ENCODE results near the gene EPHA2.
"Not testable (repeated sequence)": the region's sequence is repeated elsewhere in the genome, so short reads cannot be mapped to it uniquely, and the experiment has no call there.

EPHA2 gene

GRCh38 chr1:16155537-16156410 lies at the start of gene EPHA2:
TSS of gene EPHA2 (minus strand) at chr1:16156069. CDS start at chr1:16155932, 137 bp downstream.
- DNase-seq (ENCODE audit: low read depth): no peak

- DNase-seq (ENCODE audit: low read depth): no peak
Observed at GRCh38 chr1:16205334-16205671, 49.4 kb upstream of the EPHA2 start.

DNA sequence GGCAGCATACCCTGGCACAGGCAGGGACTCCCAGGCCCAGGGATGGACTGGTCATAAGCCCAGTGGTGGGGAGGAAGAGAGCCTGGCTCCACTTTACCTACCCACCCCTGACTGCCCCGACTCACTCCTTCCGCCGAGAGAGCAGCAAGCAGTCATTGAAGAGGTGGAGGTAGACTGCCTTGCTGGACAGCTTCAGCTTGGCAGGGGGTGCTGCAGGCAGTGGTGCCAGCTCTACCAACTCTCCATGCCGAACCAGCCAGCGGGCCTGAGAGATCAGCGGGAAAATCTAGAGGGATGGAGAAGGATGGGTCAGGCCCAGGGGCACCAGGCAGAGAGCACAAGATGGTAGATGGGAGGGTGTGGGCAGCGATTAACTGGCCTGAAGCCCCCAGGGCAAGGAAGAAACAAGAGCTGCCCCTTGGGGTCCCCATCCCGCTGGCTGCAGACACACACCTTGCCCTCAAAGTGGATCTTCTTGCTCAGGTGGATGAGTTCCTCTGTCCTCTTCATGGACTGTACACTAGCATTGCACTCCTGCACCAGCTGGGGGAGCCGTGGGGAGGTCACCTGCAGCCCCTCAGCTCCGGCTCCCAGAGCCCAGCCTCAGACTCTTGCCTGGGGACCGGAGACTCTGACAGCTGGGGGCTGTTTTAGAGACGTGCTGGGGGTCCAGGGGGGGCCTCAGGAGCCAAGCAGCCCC lies 48.9 kb upstream of the EPHA2 start:
- DNase-seq (ENCODE audit: low read depth): no peak

GRCh38 chr1:16204216-16204615 lies 48.3 kb upstream of the EPHA2 start:
- no peak for DNase-seq (ENCODE audit: low read depth)

DNA sequence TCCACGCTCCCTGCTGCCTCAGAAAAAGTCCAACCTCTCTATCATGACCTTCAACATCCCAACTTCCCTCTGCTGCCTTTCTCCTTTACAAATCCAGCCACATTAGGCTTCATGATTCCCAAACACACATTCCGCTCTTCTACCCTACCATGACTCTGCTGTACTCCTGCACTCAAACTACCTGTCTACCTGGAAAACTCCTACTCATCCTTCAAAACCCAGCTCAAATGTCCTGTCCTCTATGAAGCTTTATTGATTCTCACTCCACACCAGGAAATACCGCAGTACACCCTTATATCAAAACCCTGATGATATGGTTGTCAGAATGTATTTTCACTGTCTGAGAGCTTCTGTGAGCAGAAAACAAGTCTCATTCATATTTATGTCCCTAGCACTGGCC lies 47.7 kb upstream of the EPHA2 start:
- DNase-seq (ENCODE audit: low read depth): no peak

DNA sequence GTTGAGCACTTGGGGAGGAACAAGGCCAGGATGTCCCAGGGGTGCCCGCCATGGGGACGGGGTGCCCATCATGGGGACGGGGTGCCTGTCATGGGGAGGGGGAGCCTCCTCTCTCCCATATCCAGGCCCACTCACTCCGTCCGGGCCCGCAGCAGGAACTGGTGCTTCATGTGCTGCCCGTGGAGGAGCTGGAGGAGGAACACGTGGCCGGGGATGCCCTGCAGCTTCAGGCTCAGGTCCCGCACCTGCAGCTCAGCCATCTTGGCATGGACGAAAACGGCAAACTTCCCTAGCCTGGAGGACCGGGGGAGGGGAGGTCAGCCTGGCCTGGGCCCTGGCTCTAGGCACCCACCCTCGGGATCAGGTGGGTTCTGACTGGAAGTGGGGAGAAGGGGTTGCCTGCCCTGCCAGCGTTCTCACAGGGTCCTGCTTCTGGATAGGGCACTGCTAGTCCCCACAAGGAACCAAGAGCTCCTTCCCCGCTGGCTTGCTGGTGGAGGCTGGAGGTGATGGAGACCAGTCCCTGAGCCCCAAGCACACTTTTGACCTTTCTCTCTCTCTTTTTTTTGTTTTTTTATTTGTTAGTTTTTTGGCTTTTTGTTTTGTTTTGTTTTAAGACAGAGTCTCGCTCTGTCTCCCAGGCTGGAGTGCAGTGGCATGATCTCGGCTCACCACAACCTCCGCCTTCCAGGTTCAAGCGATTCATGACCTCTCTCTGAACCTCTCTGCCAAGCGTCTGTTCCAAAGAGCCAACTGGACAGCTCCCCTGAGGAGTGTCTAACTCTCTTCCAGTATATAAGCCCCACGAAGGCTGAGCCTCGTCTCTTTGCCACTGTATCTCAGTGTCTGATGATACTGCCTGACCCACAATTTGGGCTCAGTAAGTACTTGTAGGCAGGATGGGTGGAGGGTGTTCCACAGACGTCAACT lies 46.7 kb upstream of the EPHA2 start:
- no peak for DNase-seq (ENCODE audit: low read depth)

GRCh38 chr1:16199700-16200099 lies 43.8 kb upstream of the EPHA2 start:
- DNase-seq (ENCODE audit: low read depth): no peak

DNA sequence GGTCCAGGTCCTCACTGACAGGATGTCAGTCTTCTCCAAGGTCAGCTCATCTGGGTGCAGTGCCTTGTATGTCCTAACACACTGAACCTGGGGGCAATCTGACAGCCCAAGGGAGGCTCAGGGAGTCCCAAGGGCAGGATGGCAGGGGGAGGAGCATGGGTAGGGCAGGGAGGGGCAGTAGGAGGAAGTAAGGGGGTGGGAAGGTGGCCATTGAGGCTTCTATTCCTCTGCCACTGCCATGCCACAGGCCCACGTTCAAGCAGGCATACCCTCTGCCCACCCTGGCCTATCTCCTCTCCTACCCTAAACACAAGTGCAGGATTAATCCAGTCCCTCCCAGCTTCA lies 43.3 kb upstream of the EPHA2 start:
- no peak for DNase-seq (ENCODE audit: low read depth)

DNA sequence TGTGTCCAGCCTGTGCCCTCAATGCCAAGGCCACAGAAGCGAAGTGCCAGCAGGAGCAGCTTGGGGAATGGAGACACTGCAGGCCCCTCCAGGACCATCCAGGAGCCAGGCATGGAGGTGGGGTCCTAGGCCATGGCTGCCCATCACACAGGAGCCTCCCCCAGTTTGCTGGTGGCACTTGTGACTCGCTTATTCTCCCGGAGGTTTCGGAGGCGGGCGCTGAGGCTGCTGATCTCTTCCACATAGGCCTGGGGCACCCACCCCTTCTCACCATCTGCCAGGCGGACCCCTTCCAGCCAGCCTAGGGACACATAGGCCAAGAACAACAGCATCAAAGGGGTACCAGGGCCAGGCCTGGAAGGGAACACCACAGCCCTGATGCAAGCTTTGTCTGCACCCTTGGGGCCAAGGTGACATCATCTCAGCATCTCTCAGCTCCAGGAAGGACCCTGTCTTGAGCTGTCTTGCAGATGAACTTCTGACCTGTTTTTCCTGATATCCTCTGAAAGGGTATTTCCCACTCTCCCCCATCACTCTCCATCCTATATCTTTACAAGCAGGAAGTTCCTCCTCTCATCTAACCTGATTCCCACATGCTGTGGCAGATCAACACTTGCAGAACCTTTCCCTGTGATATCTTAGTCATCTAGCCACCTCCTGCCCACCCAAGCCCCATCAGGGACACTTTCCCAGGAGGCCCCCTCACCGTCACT lies 42.7 kb upstream of the EPHA2 start:
- no peak for DNase-seq (ENCODE audit: low read depth)

- DNase-seq (ENCODE audit: low read depth): no peak
Observed at GRCh38 chr1:16196874-16197273, 41.0 kb upstream of the EPHA2 start.

- not testable (repeated sequence) for DNase-seq (ENCODE audit: low read depth)
Observed at GRCh38 chr1:16196139-16196538, 40.3 kb upstream of the EPHA2 start.

DNA sequence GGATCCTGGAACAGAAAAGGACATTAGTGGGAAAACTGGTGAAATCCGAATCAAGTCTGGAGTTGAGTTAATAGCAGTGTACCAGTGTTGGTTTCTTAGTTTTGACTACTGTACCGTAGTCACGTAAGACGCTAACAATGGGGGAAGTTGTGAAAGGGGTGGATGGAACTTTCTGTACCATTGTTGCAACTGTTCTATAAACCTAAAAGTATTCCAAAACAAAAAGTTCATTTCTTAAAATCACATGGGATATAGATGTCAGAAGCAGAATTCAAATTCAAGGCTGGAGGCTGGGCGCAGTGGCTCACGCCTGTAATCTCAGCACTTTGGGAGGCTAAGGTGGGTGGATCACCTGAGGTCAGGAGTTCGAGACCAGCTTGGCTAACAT lies 39.6 kb upstream of the EPHA2 start:
- DNase-seq (ENCODE audit: low read depth): no peak

GRCh38 chr1:16191916-16192546 lies 36.2 kb upstream of the EPHA2 start:
- DNase-seq (ENCODE audit: low read depth): no peak

DNA sequence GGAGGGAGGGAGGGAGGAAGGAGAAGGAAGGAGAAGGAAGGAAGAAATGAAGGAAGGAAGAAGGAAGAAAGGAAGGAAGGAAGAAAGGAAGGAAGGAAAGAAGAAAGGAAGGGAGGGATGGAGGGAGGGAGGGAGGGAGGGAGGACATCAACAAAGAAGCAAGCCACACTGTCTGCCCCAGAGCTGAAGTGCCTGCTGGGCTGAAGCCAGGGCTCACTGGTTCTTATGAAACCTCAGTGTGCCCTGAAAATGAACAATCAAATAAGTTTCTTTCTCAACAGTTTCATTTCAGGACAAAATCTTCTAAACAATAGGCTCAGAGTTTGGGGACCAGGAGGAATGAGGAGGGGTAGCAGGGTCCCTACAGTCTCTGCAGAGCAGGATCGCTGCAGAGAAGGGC lies 35.4 kb upstream of the EPHA2 start:
- DNase-seq (ENCODE audit: low read depth): no peak

- DNase-seq (ENCODE audit: low read depth): no peak
Observed at GRCh38 chr1:16189921-16190621, 34.2 kb upstream of the EPHA2 start.

- DNase-seq (ENCODE audit: low read depth): no peak
Observed at GRCh38 chr1:16189003-16189402, 33.1 kb upstream of the EPHA2 start.

DNA sequence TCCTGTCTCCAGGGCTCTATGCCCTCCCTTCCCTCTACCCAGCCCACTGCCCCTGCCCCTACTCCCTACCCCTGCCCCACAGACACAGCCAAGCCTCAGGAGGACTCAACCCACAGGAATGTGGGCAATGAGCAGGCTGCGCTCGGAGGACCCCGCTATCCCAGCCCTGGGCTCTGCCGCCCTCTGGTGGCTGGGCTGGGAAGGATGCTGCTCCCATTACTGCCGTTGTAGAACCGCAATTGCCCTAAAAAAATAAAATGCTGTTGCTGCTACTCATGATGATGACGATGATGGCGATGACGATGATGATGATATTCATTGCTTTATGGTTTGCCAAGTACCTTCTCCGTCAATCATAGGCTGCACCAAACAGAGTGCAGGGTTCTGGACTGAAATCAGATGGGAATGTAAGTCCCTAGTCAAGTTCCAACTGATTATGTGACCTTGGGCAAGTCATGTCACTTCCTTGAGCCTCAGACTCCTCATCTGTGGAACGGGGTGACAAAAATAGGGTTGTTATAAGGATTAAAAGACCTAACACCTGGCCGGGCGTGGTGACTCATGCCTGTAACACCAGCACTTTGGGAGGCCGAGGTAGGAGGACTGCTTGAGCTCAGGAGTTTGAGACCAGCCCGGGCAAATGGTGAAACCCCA lies 32.0 kb upstream of the EPHA2 start:
- DNase-seq (ENCODE audit: low read depth): peak; percentile 62

DNA sequence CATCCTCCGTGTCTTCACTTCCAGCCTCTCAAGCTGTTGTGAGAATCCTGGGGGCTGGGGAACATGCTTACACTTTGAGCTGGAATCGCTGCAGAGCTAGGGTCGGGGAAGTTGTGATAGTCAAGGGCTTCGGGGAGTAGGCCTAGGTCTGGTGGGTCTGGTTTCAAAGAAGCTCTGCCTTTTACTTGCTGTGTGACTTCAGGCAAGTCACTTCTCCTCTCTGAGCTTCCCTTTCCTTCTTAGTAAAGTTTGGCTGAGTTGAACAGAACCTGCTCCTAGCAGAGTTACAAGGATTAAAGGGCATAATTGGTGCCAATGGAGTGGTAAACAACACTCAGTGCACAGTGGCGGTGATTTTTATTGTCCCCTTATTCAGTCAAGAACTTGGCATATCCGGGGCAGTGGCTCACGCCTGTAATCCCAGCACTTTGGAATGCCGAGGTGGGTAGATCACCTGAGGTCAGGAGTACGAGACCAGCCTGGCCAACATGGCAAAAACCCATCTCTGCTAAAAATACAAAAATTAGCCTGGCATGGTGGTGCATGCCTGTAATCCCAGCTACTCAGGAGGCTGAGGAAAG lies 30.9 kb upstream of the EPHA2 start:
- no peak for DNase-seq (ENCODE audit: low read depth)

DNA sequence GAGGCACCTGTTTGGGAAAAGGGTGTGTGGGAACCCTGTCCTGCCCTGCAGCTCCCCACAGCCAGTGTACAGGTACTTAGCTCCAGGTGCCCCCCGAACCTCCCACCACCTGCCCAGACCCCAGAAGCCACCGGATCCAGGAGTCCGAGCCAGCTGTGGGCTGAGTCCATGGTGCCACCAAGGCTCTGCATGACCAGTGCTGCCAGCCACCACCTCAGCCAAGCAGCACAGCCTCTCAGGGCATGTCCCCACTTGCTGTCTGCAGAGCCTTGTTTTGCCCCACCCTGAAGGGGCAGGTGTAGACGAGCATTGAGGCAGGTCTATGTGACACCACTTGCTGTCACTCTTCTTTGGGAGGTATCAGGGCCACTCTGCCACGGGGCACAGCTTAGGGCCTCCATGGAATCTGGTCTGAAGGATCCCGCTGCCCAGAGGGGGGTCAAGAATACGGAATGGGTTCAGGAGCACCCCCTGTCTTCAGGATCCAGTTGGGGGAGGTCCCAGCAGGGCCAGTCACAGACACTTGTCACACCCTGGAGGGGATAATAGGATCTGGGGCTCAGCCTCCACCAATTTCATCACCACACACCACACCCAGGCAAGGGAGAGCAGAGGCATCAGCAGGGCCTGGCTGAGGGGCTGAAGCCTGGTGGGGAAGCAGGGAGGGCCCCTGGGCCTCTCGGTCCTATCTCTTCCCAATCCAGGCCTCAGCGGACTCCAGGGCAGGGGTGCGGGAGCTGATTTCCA lies 28.9 kb upstream of the EPHA2 start:
- DNase-seq (ENCODE audit: low read depth): no peak

Measured in activated T-helper 9 cell treated with anti-CD3 and anti-CD28 coated beads, Interleukin-2, amount 50 U/mL, for 16 hours (primary cell).